PC-3 (cell line): ENCODE results near the gene KRT33A.

Experiments used
- EZH2 ChIP-seq: fragments of 300-600 bp; sonication (generic); IDR thresholded peaks from one replicate; pipeline ENCODE4 v1.6.1; 2017; ENCODE audit warnings: antibody characterized with exemption, mild to moderate bottlenecking, low read length; ENCODE audit not compliant: unreplicated experiment
- EZH2phosphoT487 ChIP-seq: fragments of 300-600 bp; sonication (generic); IDR thresholded peaks from 2 replicates; pipeline ENCODE4 v1.6.1; 2018; ENCODE audit warnings: mild to moderate bottlenecking, antibody characterized with exemption, low read length, borderline replicate concordance
- TF ChIP-seq, protein P1 (sequence below): fragments of 300-600 bp; sonication (generic); conservative IDR thresholded peaks from 2 replicates; pipeline ENCODE4 v1.5.1; 2017; ENCODE audit warnings: antibody characterized with exemption, low read depth, mild to moderate bottlenecking, low read length

DNA sequence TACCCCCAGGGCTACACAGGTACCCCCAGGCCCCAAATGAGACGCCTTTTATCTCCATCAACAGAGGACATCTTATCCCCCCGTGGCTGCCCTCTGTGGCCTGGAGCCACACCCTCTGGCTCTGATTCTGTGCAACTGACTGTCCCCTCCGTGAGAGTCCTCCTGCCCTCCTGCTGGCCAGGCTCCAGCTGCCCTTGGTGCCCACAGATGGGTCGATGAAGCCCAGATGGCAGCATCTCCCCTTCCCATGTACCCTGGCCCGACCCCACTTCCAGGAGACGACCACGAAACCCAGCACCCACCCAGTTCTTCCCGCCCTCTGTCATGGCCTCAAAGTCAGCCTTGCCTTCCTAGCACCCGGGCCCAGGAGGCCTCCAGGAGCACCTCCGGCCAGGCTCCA lies 25.5 kb downstream of the KRT33A start:
- TF ChIP-seq, protein P1, sequence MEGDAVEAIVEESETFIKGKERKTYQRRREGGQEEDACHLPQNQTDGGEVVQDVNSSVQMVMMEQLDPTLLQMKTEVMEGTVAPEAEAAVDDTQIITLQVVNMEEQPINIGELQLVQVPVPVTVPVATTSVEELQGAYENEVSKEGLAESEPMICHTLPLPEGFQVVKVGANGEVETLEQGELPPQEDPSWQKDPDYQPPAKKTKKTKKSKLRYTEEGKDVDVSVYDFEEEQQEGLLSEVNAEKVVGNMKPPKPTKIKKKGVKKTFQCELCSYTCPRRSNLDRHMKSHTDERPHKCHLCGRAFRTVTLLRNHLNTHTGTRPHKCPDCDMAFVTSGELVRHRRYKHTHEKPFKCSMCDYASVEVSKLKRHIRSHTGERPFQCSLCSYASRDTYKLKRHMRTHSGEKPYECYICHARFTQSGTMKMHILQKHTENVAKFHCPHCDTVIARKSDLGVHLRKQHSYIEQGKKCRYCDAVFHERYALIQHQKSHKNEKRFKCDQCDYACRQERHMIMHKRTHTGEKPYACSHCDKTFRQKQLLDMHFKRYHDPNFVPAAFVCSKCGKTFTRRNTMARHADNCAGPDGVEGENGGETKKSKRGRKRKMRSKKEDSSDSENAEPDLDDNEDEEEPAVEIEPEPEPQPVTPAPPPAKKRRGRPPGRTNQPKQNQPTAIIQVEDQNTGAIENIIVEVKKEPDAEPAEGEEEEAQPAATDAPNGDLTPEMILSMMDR = no peak
- TF ChIP-seq EZH2phosphoT487 (no peak), EZH2 (no peak)
